Colonic mucosa (tissue), 4 donors: ENCODE data around the gene COX14. TPM values are rescaled to one million over a fixed set of nuclear protein-coding genes. Genes with fewer than 3 reads are reported as not detected.
A peak's percentile ranks its signal among the peaks of the same experiment; 100 is the strongest.

Experiments used
- DNase-seq: peaks from one replicate; pipeline ENCODE4 v3.0.0-alpha.2; 2020
- H3K27ac ChIP-seq: fragments of 200-600 bp; one replicate; pipeline ENCODE4 v1.8.0; 2021
- H3K27me3 ChIP-seq: fragments of 200-600 bp; one replicate; pipeline ENCODE4 v1.8.0; 2021
- H3K36me3 ChIP-seq: fragments of 200-600 bp; one replicate; pipeline ENCODE4 v1.8.0; 2021
- H3K4me1 ChIP-seq: fragments of 200-600 bp; one replicate; pipeline ENCODE4 v1.8.0; 2021; ENCODE audit warnings: mild to moderate bottlenecking
- H3K4me3 ChIP-seq: fragments of 200-600 bp; one replicate; pipeline ENCODE4 v1.8.0; 2021
- H3K9ac ChIP-seq, 2 donors: one replicate each; pipeline ENCODE4 v1.7.0; 2013; ENCODE audit warnings: control low read depth in 2 of 2, low read depth in 2 of 2, low read length in 2 of 2
- H3K9me3 ChIP-seq: fragments of 200-600 bp; one replicate; pipeline ENCODE4 v1.8.0; 2021
- CTCF ChIP-seq: fragments of 200-600 bp; IDR thresholded peaks from one replicate; pipeline ENCODE4 v1.8.0; 2022; ENCODE audit warnings: antibody characterized with exemption, mild to moderate bottlenecking
- intact Hi-C: fragments of 100-400 bp; cut with DNase I; formaldehyde crosslinking; loops from one replicate; pipeline ENCODE4 v1.14.1; 2022
- total RNA-seq, 2 donors: library from RNA; stranded (reverse); fragmentation: NEBNext Ultra II Directional in 1 of 2; extraction: Animal tissue kit (Norgen Biotek cat#: 25700) in 1 of 2; gene quantifications; one replicate each; pipeline ENCODE4 v1.2.1, GENCODE V29; 2021
- donor health status: healthy.
- donor health status: DM: no; HTN: no; CAD: no.
- donor health status: DM: no; HTN: no; CAD: no.

COX14 gene
- total RNA-seq, 2 donors from 2014 or later, result 74.4 to 86.8 TPM

GRCh38 chr12:50085615-50086072 is 26.4 kb upstream of the COX14 start:
- intact Hi-C loops, result loop anchor here (10.0 kb wide), 1 partner anchor 229 kb away; no protein-coding TSS in a partner anchor
- DNase-seq, result no peak
- Histone ChIP-seq H3K9me3 (no peaks in the 10 kb centered on the region), H3K9ac (peak overlapping the region; percentile 36 to 52), H3K36me3 (peaks cover 14% of the 10 kb centered on the region), H3K27me3 (no peaks in the 10 kb centered on the region), H3K4me3 (peak overlapping the region; percentile 93), H3K4me1 (no peaks in the 10 kb centered on the region), H3K27ac (peak overlapping the region; percentile 88)
- no peak for TF ChIP-seq CTCF

- peak overlapping the region; percentile 93 for H3K4me3 ChIP-seq
- H3K27me3 ChIP-seq, result no peaks in the 10 kb centered on the region
- H3K4me1 ChIP-seq, result no peaks in the 10 kb centered on the region
- intact Hi-C loops, result loop anchor here (10.0 kb wide), 1 partner anchor 229 kb away; no protein-coding TSS in a partner anchor
- H3K36me3 ChIP-seq, result peaks cover 14% of the 10 kb centered on the region
- H3K9me3 ChIP-seq, result no peaks in the 10 kb centered on the region
- DNase-seq, result no peak
- no peak for TF ChIP-seq CTCF
- no peak overlapping the region for H3K27ac ChIP-seq
- H3K9ac ChIP-seq, result peak overlapping the region; percentile 36 to 52
Measured at GRCh38 chr12:50086148-50086547, 25.9 kb upstream of the COX14 start.

GRCh38 chr12:50087151-50087550 is 24.9 kb upstream of the COX14 start:
- DNase-seq, result no peak
- Histone ChIP-seq H3K27ac (no peak overlapping the region), H3K36me3 (peaks cover 20% of the 10 kb centered on the region), H3K4me3 (no peak overlapping the region), H3K4me1 (no peaks in the 10 kb centered on the region), H3K9me3 (no peaks in the 10 kb centered on the region), H3K9ac (no peak overlapping the region), H3K27me3 (no peaks in the 10 kb centered on the region)
- intact Hi-C loops, result loop anchor here (10.0 kb wide), 1 partner anchor 228 kb away; no protein-coding TSS in a partner anchor
- TF ChIP-seq CTCF, result no peak

- no peak overlapping the region for H3K9ac ChIP-seq
- no peak overlapping the region for H3K4me3 ChIP-seq
- no peaks in the 10 kb centered on the region for H3K9me3 ChIP-seq
- H3K36me3 ChIP-seq, result peaks cover 22% of the 10 kb centered on the region
- no peak for DNase-seq
- H3K27me3 ChIP-seq, result no peaks in the 10 kb centered on the region
- H3K27ac ChIP-seq, result no peak overlapping the region
- TF ChIP-seq CTCF, result no peak
- intact Hi-C loops, result loop anchor here (10.0 kb wide), 1 partner anchor 227 kb away; no protein-coding TSS in a partner anchor
- H3K4me1 ChIP-seq, result no peaks in the 10 kb centered on the region
Measured at GRCh38 chr12:50087995-50088394, 24.0 kb upstream of the COX14 start.

GRCh38 chr12:50088577-50089335 is 23.3 kb upstream of the COX14 start:
- peak; percentile 81 for DNase-seq
- peak; percentile 73 for TF ChIP-seq CTCF
- Histone ChIP-seq H3K9me3 (no peaks in the 10 kb centered on the region), H3K36me3 (peaks cover 22% of the 10 kb centered on the region), H3K4me3 (no peak overlapping the region), H3K9ac (no peak overlapping the region), H3K4me1 (no peaks in the 10 kb centered on the region), H3K27me3 (no peaks in the 10 kb centered on the region), H3K27ac (no peak overlapping the region)
- intact Hi-C loops, result loop anchor here (10.0 kb wide), 1 partner anchor 226 kb away; no protein-coding TSS in a partner anchor
